OCI-LY1 (cell line): ENCODE results near the gene SH3BGRL2.

Experiments used
- H2AFZ ChIP-seq: fragments of 200-600 bp; sonication (generic), shearing (Covaris generic); 2 replicates; pipeline ENCODE4 v1.6.0; 2014; ENCODE audit warnings: antibody characterized with exemption, mild to moderate bottlenecking, low read length
- H3F3A ChIP-seq: fragments of 200-600 bp; sonication (generic), shearing (Covaris generic); 2 replicates; pipeline ENCODE4 v1.6.0; 2014; ENCODE audit warnings: mild to moderate bottlenecking, antibody characterized with exemption, low read length, moderate library complexity; ENCODE audit not compliant: insufficient read depth
- H3K27ac ChIP-seq: fragments of 200-600 bp; sonication (generic); 2 replicates; pipeline ENCODE4 v1.5.1; 2014; ENCODE audit warnings: low read length, mixed run types, mild to moderate bottlenecking, low read depth; ENCODE audit not compliant: poor library complexity, severe bottlenecking
- H3K27me3 ChIP-seq: fragments of 200-600 bp; sonication (generic); 2 replicates; pipeline ENCODE4 v1.6.0; 2014; ENCODE audit warnings: antibody characterized with exemption, mild to moderate bottlenecking, low read length, moderate library complexity; ENCODE audit not compliant: insufficient read depth
- H3K36me3 ChIP-seq: fragments of 200-600 bp; sonication (generic); 2 replicates; pipeline ENCODE4 v1.6.1; 2014; ENCODE audit warnings: mild to moderate bottlenecking, antibody characterized with exemption, low read length, moderate library complexity, mixed read lengths; ENCODE audit not compliant: insufficient read depth
- H3K4me1 ChIP-seq: fragments of 200-600 bp; sonication (generic); 2 replicates; pipeline ENCODE4 v1.5.1; 2014; ENCODE audit warnings: mild to moderate bottlenecking, low read length, moderate library complexity; ENCODE audit not compliant: insufficient read depth, severe bottlenecking
- H3K4me2 ChIP-seq: fragments of 200-600 bp; sonication (generic), shearing (Covaris generic); 2 replicates; pipeline ENCODE4 v1.6.1; 2014; ENCODE audit warnings: low read length
- H3K4me3 ChIP-seq: fragments of 200-600 bp; sonication (generic); 2 replicates; pipeline ENCODE4 v1.5.1; 2014; ENCODE audit warnings: low read length, low read depth, mild to moderate bottlenecking, mixed read lengths; ENCODE audit not compliant: poor library complexity, severe bottlenecking
- H3K79me2 ChIP-seq: fragments of 200-600 bp; shearing (Covaris generic); 2 replicates; pipeline ENCODE4 v1.6.1; 2016; ENCODE audit warnings: mixed run types, low read length, mixed read lengths; ENCODE audit not compliant: insufficient read depth
- H3K9ac ChIP-seq: fragments of 200-600 bp; sonication (generic), shearing (Covaris generic); 2 replicates; pipeline ENCODE4 v1.6.1; 2014; ENCODE audit warnings: mild to moderate bottlenecking, low read length, mixed read lengths
- H3K9me2 ChIP-seq: fragments of 200-600 bp; sonication (generic), shearing (Covaris generic); 2 replicates; pipeline ENCODE4 v1.6.1; 2014; ENCODE audit warnings: low read depth, mild to moderate bottlenecking, low read length, mixed read lengths
- H3K9me3 ChIP-seq: fragments of 200-600 bp; shearing (Covaris generic); 2 replicates; pipeline ENCODE4 v1.6.1; 2014; ENCODE audit warnings: low read length, mixed read lengths
- H4K20me1 ChIP-seq: fragments of 200-600 bp; sonication (generic), shearing (Covaris generic); 2 replicates; pipeline ENCODE4 v1.6.0; 2016; ENCODE audit warnings: mild to moderate bottlenecking, low read length; ENCODE audit not compliant: insufficient read depth
- EZH2 ChIP-seq: fragments of 200-600 bp; sonication (generic), shearing (Covaris generic); IDR thresholded peaks from 2 replicates; pipeline ENCODE4 v1.8.0; 2017; ENCODE audit warnings: borderline replicate concordance, mixed run types, mild to moderate bottlenecking, antibody characterized with exemption, low read length, moderate library complexity, mixed read lengths
- TF ChIP-seq, protein P1 (sequence below): fragments of 200-600 bp; sonication (generic), shearing (Covaris generic); IDR thresholded peaks from 2 replicates; pipeline ENCODE4 v1.5.1; 2017; ENCODE audit warnings: mild to moderate bottlenecking, antibody characterized with exemption, low read length, moderate library complexity, mixed read lengths

The SH3BGRL2 gene

DNA sequence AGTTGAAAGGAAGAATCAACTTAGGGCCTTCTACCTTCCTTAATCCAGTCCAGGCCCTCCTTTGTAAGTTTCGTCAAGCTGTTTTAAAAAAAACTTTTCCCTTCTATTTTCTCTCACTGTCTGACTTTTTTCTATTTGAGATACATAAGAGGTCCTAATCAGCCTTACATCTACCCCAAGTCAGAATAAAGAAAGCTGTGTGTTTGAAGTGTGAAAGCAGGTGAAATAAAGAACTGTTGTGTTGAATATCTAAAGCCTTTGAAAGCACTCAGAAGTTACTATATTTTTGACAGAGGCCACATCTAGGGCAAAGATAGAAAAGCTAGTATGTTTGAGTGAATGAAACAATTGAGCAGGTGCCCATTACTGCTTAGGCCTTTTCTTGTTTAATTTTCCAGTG is 35.5 kb downstream of the SH3BGRL2 start:
- H3K9me2 ChIP-seq: no peaks in the 10 kb centered on the region
- H3K4me2 ChIP-seq: no peak overlapping the region
- no peak overlapping the region for H3K27ac ChIP-seq
- no peaks in the 10 kb centered on the region for H4K20me1 ChIP-seq
- no peak overlapping the region for H3K4me3 ChIP-seq
- no peak overlapping the region for H3K9ac ChIP-seq
- no peaks in the 10 kb centered on the region for H3K36me3 ChIP-seq
- H3K27me3 ChIP-seq: no peaks in the 10 kb centered on the region
- H3K9me3 ChIP-seq: no peaks in the 10 kb centered on the region
- no peak overlapping the region for H2AFZ ChIP-seq
- TF ChIP-seq, protein P1, sequence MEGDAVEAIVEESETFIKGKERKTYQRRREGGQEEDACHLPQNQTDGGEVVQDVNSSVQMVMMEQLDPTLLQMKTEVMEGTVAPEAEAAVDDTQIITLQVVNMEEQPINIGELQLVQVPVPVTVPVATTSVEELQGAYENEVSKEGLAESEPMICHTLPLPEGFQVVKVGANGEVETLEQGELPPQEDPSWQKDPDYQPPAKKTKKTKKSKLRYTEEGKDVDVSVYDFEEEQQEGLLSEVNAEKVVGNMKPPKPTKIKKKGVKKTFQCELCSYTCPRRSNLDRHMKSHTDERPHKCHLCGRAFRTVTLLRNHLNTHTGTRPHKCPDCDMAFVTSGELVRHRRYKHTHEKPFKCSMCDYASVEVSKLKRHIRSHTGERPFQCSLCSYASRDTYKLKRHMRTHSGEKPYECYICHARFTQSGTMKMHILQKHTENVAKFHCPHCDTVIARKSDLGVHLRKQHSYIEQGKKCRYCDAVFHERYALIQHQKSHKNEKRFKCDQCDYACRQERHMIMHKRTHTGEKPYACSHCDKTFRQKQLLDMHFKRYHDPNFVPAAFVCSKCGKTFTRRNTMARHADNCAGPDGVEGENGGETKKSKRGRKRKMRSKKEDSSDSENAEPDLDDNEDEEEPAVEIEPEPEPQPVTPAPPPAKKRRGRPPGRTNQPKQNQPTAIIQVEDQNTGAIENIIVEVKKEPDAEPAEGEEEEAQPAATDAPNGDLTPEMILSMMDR: no peak
- no peak for TF ChIP-seq EZH2
- H3K4me1 ChIP-seq: peaks cover 11% of the 10 kb centered on the region
- no peaks in the 10 kb centered on the region for H3K79me2 ChIP-seq
- no peaks in the 10 kb centered on the region for H3F3A ChIP-seq

DNA sequence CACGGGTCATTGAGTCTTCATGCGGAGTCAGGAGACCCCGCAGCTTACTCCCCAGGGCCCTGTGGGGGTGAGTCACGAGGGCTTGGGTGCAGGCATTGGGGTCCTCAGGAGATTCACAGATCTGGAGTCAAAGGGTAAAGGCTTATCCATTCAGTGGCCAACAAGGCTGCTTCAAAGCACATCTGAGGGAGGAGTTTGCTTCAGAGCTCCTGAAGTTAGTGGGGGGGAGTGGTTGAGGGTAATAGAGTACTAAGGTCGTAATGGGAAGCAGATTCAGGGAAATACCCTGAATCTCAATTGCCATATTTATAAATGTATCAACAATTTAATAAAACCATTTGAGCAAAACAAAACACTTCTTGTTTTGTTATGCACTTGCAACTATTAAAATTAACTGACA is 37.3 kb downstream of the SH3BGRL2 start:
- Histone ChIP-seq H3K9me3 (no peaks in the 10 kb centered on the region), H3K4me1 (peaks cover 20% of the 10 kb centered on the region), H3K9ac (no peak overlapping the region), H4K20me1 (no peaks in the 10 kb centered on the region), H3K27me3 (no peaks in the 10 kb centered on the region), H3K9me2 (no peaks in the 10 kb centered on the region), H3K4me2 (no peak overlapping the region), H3K36me3 (no peaks in the 10 kb centered on the region), H3F3A (no peaks in the 10 kb centered on the region), H2AFZ (no peak overlapping the region), H3K79me2 (no peaks in the 10 kb centered on the region), H3K4me3 (no peak overlapping the region), H3K27ac (no peak overlapping the region)
- TF ChIP-seq, protein P1: no peak
- no peak for TF ChIP-seq EZH2

DNA sequence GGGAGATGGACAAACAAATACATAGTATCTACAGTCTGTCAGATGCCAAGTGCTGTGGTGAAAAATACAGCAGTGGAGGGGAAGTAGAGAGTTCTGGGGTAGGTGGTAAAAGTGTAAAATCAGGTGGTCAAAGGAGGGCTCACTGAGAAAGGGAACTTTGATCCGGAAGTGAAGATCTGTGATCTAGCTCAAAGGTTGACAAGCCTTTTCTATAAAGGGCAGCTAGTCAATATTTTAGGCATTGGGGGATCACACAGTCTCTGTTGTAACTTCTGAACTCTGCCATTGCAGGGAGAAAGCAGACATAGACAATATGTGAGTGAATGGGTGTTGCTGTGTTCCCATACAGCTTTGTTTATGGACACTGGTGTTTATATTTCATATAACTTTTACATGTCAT is 38.6 kb downstream of the SH3BGRL2 start:
- Histone ChIP-seq H3K9me3 (no peaks in the 10 kb centered on the region), H3K4me3 (no peak overlapping the region), H3K4me1 (peaks cover 17% of the 10 kb centered on the region), H2AFZ (no peak overlapping the region), H3K36me3 (no peaks in the 10 kb centered on the region), H3K9me2 (no peaks in the 10 kb centered on the region), H3K27ac (no peak overlapping the region), H3K79me2 (no peaks in the 10 kb centered on the region), H3K4me2 (no peak overlapping the region), H3K27me3 (no peaks in the 10 kb centered on the region), H3F3A (no peaks in the 10 kb centered on the region), H3K9ac (no peak overlapping the region), H4K20me1 (no peaks in the 10 kb centered on the region)
- TF ChIP-seq, protein P1: no peak
- no peak for TF ChIP-seq EZH2
